T-helper 1 cell treated with Interleukin-12 subunit alpha and Interleukin-12 subunit beta and Interleukin-4 antibody, amounts not matched to agents 30 ng/mL and 1 ng/mL, for 36 hours (primary cell): Measurements from ENCODE around the gene KCNAB1. TPM values are rescaled to one million over a fixed set of nuclear protein-coding genes. Genes with fewer than 3 reads are reported as not detected.
"Not testable (repeated sequence)": the region's sequence is repeated elsewhere in the genome, so short reads cannot be mapped to it uniquely, and the experiment has no call there.

Experiments used
- intact Hi-C: fragments of 100-400 bp; cut with micrococcal nuclease; formaldehyde crosslinking; loops from one replicate; pipeline ENCODE4 v1.15.1; 2024
- total RNA-seq: library from RNA; stranded (reverse); gene quantifications from 2 replicates; pipeline ENCODE4 v1.2.3, GENCODE V29; 2022

Gene KCNAB1
- 0.07 and 0.12 TPM in 2 replicates for total RNA-seq

- intact Hi-C loops = no loop called here
These were observed at the start of gene KCNAB1 for GRCh38 chr3:156120528-156121251. KCNAB1 (plus strand) TSS chr3:156120578.

GRCh38 chr3:156071031-156071430 lies 49.3 kb upstream of the KCNAB1 start:
- intact Hi-C loops = no loop called here

GRCh38 chr3:156072950-156073657 lies 47.3 kb upstream of the KCNAB1 start:
- intact Hi-C loops = not testable (repeated sequence)

- intact Hi-C loops = no loop called here
These were observed 30.3 kb upstream of the KCNAB1 start for GRCh38 chr3:156090126-156090525.

GRCh38 chr3:156093964-156094363 lies 26.4 kb upstream of the KCNAB1 start:
- intact Hi-C loops = no loop called here

GRCh38 chr3:156094391-156094790 lies 26.0 kb upstream of the KCNAB1 start:
- intact Hi-C loops = no loop called here

- intact Hi-C loops = not testable (repeated sequence)
These were observed 24.7 kb upstream of the KCNAB1 start for GRCh38 chr3:156095652-156096051.

- intact Hi-C loops = no loop called here
These were observed 21.8 kb upstream of the KCNAB1 start for GRCh38 chr3:156098437-156099035.

- intact Hi-C loops = not testable (repeated sequence)
These were observed 21.0 kb upstream of the KCNAB1 start for GRCh38 chr3:156099348-156099747.

GRCh38 chr3:156099984-156100383 lies 20.4 kb upstream of the KCNAB1 start:
- intact Hi-C loops = not testable (repeated sequence)

GRCh38 chr3:156102267-156102931 lies 18.0 kb upstream of the KCNAB1 start:
- intact Hi-C loops = no loop called here

GRCh38 chr3:156106721-156107373 lies 13.5 kb upstream of the KCNAB1 start:
- intact Hi-C loops = no loop called here

- intact Hi-C loops = no loop called here
These were observed 12.9 kb upstream of the KCNAB1 start for GRCh38 chr3:156107504-156107903.

- intact Hi-C loops = no loop called here
These were observed 11.8 kb upstream of the KCNAB1 start for GRCh38 chr3:156108616-156109015.

- intact Hi-C loops = no loop called here
These were observed 10.4 kb upstream of the KCNAB1 start for GRCh38 chr3:156109989-156110388.

GRCh38 chr3:156126467-156126866 lies 6.1 kb downstream of the KCNAB1 start:
- intact Hi-C loops = no loop called here

- intact Hi-C loops = no loop called here
These were observed 10.9 kb downstream of the KCNAB1 start for GRCh38 chr3:156131241-156131640.

GRCh38 chr3:156131799-156132198 lies 11.4 kb downstream of the KCNAB1 start:
- intact Hi-C loops = no loop called here

GRCh38 chr3:156132313-156132712 lies 11.9 kb downstream of the KCNAB1 start:
- intact Hi-C loops = no loop called here

GRCh38 chr3:156133076-156133475 lies 12.7 kb downstream of the KCNAB1 start:
- intact Hi-C loops = no loop called here

GRCh38 chr3:156135921-156136638 lies 15.7 kb downstream of the KCNAB1 start:
- intact Hi-C loops = no loop called here
